SH-SY5Y (cell line): ENCODE results near the gene FAXC.

Source experiments
- GATA2 ChIP-seq: IDR thresholded peaks from 2 replicates; pipeline ENCODE4 v1.6.1; 2011; ENCODE audit warnings: mild to moderate bottlenecking, low read depth, low read length
- GATA3 ChIP-seq: IDR thresholded peaks from 2 replicates; pipeline ENCODE4 v1.6.1; 2011; ENCODE audit warnings: low read depth, mild to moderate bottlenecking, low read length, moderate library complexity

Gene FAXC

GRCh38 chr6:99349171-99350141, at the start of gene FAXC:
Gene FAXC (minus strand): TSS chr6:99349674. CDS start chr6:99349372, 302 bp downstream.
- TF ChIP-seq GATA3 = no peak
- TF ChIP-seq GATA2 = no peak

- TF ChIP-seq GATA2 (no peak), GATA3 (no peak)
Observed at GRCh38 chr6:99397287-99397686, 47.8 kb upstream of the FAXC start.

GRCh38 chr6:99393698-99394531, 44.4 kb upstream of the FAXC start, which contains the start of gene COQ3:
Gene COQ3 (minus strand): TSS chr6:99394195. CDS start chr6:99394179, 16 bp downstream.
- TF ChIP-seq GATA2 (no peak), GATA3 (no peak)

- no peak for TF ChIP-seq GATA3
- TF ChIP-seq GATA2 = no peak
Observed at GRCh38 chr6:99393366-99393697, 43.9 kb upstream of the FAXC start.

GRCh38 chr6:99390896-99391295, 41.4 kb upstream of the FAXC start:
- TF ChIP-seq GATA3 (no peak), GATA2 (no peak)

- no peak for TF ChIP-seq GATA3
- TF ChIP-seq GATA2 = no peak
Observed at GRCh38 chr6:99384507-99384906, 35.0 kb upstream of the FAXC start.

- TF ChIP-seq GATA2 = no peak
- TF ChIP-seq GATA3 = no peak
Observed at GRCh38 chr6:99378636-99379035, 29.2 kb upstream of the FAXC start.

- TF ChIP-seq GATA3 = no peak
- TF ChIP-seq GATA2 = no peak
Observed at GRCh38 chr6:99369533-99369932, 20.1 kb upstream of the FAXC start.

GRCh38 chr6:99366852-99367251, 17.4 kb upstream of the FAXC start:
- no peak for TF ChIP-seq GATA2
- no peak for TF ChIP-seq GATA3

GRCh38 chr6:99364026-99364425, 14.6 kb upstream of the FAXC start:
- TF ChIP-seq GATA3 = no peak
- TF ChIP-seq GATA2 = no peak

- no peak for TF ChIP-seq GATA3
- no peak for TF ChIP-seq GATA2
Observed at GRCh38 chr6:99362678-99363268, 13.3 kb upstream of the FAXC start.

- no peak for TF ChIP-seq GATA3
- no peak for TF ChIP-seq GATA2
Observed at GRCh38 chr6:99359800-99360199, 10.3 kb upstream of the FAXC start.

- TF ChIP-seq GATA2 (no peak), GATA3 (no peak)
Observed at GRCh38 chr6:99356641-99357040, 7.2 kb upstream of the FAXC start.

GRCh38 chr6:99354983-99355382, 5.5 kb upstream of the FAXC start:
- no peak for TF ChIP-seq GATA3
- TF ChIP-seq GATA2 = no peak
